HG03135 (cell line): ENCODE results near the gene TRMT44.

Experiments used
- ATAC-seq: cut with Tn5 transposase; IDR thresholded peaks from one replicate; pipeline ENCODE4 v1.9.1; 2021; ENCODE audit warnings: mild to moderate bottlenecking, moderate library complexity; ENCODE audit not compliant: unreplicated experiment

TRMT44 gene, protein sequence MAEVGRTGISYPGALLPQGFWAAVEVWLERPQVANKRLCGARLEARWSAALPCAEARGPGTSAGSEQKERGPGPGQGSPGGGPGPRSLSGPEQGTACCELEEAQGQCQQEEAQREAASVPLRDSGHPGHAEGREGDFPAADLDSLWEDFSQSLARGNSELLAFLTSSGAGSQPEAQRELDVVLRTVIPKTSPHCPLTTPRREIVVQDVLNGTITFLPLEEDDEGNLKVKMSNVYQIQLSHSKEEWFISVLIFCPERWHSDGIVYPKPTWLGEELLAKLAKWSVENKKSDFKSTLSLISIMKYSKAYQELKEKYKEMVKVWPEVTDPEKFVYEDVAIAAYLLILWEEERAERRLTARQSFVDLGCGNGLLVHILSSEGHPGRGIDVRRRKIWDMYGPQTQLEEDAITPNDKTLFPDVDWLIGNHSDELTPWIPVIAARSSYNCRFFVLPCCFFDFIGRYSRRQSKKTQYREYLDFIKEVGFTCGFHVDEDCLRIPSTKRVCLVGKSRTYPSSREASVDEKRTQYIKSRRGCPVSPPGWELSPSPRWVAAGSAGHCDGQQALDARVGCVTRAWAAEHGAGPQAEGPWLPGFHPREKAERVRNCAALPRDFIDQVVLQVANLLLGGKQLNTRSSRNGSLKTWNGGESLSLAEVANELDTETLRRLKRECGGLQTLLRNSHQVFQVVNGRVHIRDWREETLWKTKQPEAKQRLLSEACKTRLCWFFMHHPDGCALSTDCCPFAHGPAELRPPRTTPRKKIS

DNA sequence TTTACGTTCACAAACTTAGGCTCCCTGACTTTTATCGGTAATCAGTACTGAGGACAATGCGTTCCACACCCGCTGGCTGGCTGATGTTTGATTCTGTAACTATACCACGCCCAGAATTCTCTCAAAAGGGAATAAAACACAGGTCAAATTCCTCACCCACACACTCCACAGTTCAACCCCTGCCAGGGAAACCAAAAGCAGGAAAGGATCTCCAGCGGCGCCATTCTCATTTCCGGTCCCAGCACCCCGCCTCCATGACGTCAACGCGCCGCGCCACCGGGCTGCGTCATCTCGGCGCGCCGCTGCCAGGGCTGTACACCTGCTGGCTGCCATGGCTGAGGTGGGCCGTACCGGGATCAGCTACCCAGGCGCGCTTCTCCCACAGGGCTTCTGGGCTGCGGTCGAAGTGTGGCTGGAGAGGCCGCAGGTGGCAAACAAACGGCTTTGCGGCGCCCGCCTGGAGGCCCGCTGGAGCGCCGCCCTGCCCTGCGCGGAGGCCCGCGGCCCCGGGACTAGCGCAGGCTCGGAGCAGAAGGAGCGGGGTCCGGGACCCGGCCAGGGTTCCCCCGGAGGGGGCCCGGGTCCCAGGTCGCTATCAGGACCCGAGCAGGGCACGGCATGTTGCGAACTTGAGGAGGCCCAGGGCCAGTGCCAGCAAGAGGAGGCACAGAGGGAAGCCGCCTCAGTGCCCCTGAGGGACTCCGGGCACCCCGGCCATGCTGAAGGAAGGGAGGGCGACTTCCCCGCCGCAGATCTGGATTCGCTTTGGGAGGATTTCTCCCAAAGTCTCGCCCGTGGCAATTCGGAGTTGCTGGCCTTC lies at the start of gene TRMT44, which contains the start of gene ACOX3:
TRMT44 (plus strand) TSS at position 286 of the 820 bp plus-strand sequence; CDS start at position 332, 46 bp downstream.
ACOX3 (minus strand) TSS at position 232 of the 820 bp plus-strand sequence. CDS start 24,202 bp downstream, outside the sequence.
- ATAC-seq, result peak; percentile 84

DNA sequence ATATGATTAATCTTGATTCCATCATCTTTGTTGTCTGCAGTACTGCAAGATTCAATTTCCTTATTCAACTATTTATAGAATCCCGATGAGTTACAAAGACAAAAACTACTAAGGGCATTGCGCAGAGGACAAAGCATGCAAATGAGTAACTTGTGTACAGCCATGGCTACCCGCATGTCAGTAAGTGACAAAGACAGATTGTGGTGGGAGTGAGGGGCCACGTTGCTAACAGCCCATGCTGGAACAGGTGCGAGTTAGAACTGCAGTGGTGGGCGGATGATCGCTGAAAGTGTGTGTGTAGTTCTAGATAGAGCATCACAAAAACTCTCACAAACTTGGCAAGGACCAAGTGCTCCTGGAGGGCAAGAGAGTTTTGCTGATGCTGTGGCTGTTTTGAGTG lies 49.5 kb upstream of the TRMT44 start:
- ATAC-seq, result no peak

DNA sequence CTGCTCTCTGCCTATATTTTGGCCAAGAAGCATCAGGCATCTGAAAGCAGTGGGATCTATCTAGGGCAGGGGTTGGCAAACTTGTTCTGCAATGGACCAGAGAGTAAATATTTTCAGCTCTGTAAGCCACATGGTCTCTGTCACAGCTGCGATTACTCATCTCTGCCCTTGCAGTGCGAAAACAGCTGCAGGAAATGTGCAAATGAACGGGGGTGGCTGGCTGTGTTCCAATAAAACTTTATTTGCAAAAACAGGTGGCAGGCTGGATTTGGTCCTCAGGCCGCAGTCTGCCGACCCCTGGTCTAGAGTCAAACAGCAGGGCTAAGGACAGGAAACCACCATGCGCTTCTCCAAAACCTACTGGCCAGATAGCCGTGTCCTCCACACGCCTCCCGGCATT lies 48.6 kb upstream of the TRMT44 start:
- peak; percentile 80 for ATAC-seq

DNA sequence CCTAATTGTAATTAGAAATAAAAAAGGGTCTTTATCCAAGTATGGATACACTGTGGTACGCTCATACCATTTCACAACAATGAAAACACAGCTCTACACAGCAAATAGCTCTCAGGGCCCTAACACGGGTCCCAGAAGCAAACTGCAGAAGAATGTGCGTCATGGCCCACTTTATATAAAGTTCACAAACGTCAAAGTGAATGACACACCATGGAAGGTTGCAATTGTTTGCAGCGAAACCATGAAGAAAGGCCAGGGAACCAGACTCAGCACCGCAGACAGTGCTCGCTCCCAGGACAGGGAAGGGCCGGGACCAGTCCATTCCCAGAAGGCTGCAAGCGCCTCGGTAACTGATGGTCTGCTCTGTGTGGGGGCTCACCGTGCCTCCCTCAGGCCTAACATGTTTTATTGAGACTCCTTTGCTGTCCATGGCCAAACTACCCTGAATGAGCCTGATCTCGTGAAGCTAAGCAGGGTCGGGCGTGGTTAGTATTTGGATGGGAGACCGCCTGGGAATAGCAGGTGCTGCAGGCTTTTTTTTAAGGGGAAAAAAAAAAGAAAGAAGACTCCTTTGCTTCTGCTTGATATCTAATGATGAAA lies 47.9 kb upstream of the TRMT44 start:
- no peak for ATAC-seq

DNA sequence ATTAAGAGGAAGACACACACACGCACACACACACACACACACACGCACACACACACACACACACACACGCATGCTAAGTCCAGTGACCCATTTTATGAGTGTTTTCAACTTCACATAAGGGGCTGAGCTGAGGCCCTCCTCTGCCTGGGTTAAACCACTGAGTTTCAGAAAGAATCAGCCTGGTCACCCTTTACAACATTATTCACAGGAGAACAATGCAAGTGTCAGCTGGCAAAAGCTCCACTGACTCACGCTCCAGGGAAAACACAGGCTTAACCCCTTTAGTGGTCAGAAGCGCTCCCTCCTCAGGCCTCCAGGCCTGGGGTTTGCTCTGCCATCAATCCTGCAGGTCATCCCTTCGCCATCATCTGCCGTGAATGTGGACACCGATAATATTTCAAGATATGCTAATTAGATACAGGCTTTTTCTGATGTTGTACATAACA lies 47.0 kb upstream of the TRMT44 start:
- ATAC-seq, result no peak

DNA sequence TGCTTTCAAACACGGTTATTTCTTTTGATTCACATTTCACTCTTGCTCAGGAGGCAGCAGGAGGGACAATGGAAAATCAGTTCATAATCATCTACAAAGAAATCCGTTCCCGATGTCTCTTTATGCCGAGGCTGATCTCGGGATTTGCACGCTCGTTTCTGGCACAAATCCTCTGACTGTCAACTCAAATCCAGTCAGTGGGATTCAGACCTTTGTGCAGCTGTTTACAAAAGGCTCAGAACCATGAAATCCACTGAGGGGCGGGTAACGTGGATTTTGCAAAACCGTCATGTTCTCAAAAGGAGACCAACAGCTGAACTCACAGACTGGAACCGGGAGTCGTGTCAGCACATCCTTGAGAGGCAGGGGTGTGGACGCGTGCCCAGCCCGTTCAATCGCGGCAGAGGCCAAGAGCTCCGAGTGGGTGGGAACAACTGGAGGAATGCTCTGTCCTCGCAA lies 46.5 kb upstream of the TRMT44 start:
- no peak for ATAC-seq

DNA sequence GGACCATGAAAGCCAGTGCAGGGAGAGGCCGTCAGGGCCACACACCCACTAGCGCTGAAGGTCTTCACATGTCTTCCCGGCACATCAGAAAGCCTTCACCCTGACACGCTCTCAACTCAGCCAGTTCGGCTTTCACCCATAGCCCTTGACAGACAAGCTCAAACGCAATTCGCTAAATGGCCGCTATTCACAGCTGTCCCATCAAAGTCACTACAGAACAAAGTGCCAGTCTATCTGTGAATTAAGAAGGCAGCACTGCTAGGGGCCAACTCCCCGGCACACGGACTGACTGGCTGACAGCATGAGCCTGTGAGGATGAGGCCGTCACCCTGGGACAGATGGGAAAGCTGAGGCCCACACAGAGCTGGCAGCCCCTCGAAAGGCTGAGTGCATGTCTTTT lies 45.8 kb upstream of the TRMT44 start:
- no peak for ATAC-seq

DNA sequence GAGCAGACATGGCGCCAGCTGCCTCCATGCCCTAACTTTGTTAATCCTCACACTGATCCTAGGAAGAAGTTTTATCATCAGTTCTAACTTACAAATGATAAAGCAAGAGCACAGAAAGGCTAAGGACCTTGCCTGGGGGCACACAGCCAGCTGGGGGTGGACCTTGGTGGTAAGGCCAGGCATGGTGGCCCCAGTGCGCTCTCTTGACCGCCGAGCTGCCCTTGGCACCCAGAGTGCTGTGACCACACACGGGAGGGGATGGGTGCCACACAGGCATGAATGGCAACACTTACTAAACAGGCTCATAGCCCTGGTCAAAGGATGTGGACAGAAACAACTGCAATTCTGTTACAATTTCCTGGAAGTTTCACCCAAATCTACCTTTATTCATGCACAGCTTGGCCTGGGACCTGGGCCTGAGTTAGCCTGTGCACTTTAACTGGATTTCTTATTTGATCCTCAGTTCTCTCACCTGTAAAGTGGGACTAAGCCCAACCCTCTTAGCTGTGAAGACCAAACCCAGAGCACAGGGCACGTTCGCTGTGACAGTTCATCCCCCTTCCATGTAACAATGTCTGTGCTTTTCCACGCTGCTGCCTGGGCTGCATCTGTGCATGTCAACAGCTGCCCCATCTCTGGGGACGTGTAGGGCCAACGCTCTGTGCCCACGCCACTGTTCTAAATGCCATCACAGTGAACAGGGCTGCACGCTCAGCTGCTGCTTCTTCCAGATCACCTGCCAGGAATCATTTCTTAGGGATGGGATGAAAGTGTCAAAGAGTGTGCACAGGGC lies 44.9 kb upstream of the TRMT44 start:
- no peak for ATAC-seq

DNA sequence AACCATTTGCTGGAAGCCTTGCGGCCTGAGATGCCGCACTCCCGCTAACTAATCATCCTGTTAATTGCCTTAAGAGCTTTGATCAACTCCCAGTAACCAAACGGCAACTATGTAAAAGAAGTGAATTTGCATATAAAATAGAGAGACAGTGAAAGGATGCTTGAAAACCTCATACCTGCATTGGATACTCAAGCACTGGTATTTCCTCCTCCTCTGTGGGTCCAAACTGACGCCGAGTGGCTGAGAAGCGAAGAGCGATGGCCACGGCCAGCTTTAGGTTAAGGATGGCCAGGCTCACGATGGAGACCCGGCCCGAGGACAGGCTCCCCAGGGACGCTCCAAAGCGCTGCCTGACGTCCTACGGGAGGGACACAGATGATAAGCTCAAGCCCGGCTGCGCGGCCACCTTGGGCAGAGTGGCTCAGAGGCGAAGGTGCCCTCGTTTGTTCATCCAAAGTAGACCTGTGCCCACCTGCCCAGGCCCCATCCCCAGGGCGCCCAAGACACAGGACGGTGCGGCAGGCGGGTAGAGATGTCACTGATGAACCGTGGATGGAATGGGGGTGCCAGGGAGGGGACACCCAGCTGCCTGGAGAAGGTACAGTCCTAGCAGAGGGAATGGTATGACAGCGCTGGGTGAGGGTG lies 43.7 kb upstream of the TRMT44 start:
- ATAC-seq, result no peak

DNA sequence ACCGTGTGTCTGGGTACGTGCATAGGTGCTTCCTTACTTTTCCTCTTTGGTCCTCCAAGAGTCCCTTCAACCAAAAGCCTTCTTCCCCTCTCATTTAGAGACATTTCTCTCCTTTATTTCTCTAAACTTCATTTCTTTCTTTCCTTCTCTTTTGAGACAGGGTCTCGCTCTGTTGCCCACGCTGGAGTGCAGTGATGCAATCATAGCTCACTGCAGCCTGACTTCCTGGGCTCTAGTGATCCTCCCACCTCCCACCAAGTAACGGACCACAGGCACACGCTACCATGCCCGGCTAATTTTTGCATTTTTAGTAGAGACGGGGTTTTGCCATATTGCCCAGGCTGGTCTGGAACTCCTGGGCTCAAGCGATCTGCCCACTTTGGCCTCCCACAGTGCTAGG lies 42.2 kb upstream of the TRMT44 start:
- no peak for ATAC-seq

DNA sequence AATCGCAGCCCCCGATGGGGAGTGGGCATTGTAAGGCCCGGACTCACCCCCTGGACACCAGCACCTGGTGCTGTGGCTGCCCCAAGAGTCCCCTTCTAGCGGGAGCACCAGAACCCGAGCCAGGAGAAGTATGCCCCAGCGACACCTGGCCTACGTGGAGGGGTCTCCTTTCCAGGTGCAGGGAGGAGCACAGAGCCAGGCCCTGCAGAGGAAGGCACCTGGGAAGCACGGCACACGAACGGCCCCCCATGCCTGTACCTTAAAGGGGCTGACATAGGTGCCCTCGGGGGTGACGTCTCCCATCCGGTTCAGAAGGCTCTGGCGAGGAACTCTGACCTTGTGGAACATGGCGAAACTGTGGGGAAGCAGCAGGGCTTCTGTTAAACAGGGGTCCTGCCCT lies 41.3 kb upstream of the TRMT44 start:
- ATAC-seq, result no peak

DNA sequence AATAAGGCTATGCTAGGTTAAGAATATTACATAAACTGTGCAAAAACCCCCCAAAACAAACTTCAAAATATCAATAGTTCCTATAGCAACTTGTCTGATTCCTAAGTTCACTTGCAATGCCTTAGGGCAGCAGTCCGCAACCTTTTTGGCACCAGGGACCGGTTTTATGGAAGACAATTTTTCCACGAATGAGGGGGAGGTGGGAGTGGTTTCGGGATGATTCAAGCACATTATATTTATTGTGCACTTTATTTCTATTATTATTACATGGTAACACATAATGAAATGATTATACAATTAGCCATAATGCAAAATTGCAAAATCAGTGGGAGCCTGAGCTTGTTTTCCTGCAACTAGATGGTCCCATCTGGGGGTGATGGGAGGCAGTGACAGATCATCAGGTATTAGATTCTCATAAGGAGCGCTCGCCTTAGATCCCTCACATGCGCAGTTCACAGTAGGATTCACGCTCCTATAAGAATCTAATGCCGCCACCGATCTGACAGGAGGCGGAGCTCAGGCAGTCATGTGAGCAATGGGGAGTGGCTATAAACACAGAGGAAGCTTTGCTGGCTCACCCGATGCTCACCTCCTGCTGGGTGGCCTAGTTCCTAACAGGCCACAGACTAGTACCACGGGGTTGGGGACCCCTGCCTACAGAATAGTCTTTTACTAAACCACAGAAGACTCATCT lies 39.8 kb upstream of the TRMT44 start:
- ATAC-seq, result no peak

DNA sequence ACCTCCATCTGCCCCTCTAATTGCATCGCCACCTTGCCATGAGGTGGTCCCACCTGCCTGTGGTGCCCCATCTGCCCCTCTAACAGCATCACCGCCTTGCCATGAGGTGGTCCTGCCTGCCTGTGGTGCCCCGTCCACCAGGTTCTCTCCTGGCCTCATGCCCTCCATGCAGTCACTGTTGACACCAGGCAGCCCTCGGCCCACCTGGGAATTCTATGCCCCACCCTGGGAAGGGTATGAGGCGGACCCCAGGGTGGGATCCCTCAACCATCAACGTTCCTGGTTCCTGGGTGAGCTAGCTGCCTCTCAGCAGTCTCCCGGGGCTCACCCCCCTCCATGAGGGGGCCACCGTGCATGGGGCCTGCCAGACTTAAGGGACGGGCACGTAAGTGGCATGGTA lies 38.9 kb upstream of the TRMT44 start:
- ATAC-seq, result no peak

DNA sequence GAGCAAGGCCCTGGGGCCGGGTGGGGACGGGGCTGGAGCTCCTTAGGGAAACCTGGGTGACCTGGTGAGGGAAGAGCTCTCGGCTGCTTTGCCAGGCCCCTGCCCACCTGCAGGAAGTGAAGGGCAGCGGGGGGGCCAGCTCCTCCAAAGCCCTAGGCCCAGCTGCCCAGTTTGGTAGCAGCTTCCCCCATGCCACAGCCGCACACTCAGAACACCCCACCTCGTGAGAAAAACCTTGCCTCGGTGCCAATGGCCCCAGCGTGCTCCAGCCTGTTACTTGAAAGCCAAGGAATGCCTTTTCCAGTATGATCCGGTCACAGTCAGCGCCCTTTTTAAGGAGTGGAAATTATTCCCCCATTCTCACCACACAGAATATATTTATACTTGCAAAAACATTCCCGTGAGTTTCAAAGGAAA lies 38.4 kb upstream of the TRMT44 start:
- no peak for ATAC-seq

DNA sequence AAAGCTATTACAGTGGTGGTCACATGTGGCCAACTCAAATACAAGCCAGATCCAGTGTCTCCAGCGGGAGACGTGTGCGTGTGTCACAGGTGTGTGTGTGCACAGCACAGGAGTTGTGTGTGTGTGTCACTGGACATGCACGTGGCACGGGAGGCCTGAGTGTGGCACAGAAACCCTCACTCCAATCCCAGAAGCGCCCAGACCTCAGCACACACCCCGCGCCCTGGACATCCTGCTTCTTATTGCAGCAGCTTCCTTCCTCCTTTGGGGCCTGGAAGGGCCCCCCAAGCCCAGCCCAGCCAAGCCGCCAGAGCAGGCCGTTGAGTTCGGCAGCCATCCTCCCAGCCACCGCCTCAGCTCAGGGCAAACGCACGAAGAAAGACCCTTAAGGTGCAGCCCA lies 37.9 kb upstream of the TRMT44 start:
- ATAC-seq, result no peak

DNA sequence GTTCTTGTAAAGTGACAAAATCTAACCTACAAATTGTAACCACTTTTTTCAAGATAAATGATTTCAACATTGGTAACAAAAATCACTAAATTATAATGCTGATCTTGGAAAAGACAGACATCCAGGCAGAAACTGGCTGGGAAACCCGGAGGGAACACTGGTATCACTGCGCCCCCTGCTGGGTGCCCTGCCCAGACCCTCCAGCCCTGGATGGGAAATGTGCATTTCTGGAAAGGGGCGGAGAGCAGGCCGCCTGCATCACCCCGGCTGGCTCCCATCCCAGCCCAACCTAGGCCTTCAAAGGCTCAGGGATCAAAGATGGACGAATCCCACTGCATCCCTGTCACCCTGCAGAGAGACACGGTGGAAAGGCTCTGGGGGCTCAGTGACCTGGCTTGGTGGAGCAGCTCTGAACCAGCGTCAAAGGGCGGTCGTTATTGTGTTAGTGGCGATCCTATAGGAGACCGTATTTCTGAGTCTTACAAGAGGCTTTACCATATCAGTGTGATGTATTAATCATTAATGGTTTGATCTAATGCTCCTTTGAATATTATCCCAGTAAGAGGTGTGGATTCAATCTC lies 37.3 kb upstream of the TRMT44 start:
- no peak for ATAC-seq

DNA sequence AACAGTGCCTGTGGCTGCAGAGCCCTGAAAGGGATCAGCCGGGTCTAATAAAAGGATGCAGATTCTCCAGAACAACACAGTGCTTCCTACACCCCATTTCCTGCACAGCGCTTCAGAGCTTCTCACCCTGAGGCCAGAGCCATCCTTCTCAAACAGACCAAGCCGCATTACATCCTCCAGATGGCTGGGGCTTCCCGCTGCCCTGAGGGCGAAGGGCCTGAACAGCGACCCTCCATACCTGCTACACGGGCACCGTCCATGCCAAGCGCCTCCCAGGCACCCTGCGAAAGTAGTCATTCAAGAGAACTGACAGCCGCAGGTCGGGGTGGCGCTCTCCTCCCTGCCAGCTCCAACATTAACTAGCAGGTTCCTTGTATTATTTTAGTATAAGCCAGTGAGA lies 36.6 kb upstream of the TRMT44 start:
- ATAC-seq, result no peak

DNA sequence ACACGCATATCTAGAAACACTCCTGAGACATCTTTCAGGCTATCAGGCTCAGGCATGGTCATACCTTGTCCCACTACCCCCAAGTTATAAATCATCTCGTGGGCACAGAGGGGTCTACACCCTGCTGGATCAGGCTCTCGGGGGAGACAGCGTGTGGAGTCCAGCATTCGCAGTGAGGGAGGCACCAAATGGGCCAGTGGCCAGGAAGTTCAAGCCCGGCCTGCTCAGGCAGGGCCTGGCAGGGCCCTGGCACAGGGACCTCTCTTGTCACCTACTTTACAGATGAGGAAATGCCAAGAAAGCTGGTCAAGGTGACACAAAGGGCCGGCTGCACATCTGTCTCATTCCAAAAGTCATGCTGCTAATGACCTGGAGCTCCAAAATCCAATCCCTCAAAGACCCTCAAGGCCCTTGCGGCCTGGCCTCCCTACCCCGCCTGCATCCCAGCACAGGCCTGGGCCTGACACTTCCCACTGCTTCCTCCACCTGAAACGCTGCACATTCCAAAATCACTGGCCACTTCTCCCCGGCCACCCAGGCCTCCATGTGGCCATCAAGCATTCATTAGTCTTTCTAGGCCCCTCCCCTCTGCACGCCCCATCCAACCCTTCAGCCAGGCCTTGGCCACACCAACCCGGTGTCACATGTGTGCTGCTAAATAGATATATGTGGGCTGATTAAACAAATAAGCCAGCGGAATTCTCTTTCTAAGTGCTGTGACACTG lies 35.6 kb upstream of the TRMT44 start:
- ATAC-seq, result no peak
